Measurements from ENCODE around the gene DNM1.

DNA sequence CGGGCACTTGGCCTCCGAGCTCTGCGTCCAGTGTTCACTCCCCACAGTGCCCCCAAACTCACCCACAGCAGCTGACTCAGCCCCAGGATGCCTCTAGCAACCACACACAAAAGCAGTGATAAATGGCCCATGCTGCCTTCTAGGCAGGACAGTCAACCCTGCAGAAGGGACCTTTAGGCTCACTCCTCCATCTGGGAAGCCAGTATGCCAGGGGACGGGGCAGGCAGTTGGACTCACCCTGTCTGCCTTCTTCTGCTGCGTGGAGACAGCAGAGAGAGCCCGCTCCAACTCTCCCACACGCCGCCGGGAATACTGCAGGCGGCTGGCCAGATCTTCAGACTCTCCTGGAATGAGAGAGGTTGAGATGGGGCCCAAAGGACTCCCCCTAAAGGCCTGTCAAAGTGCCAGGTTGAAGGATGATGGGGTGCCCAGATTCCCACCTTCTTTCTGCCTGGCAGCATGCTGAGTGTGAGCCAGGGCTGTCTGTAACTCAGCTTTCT, 62.2 kb downstream of the DNM1 start:
- no peak for TF ChIP-seq EP300 (IDR thresholded peaks at IDR 0.05)
- TF ChIP-seq CTCF (IDR thresholded peaks at IDR 0.05), result no peak
- no peak for TF ChIP-seq POLR2A (IDR thresholded peaks at IDR 0.05)
- no peak for TF ChIP-seq POLR2AphosphoS5 (IDR thresholded peaks at IDR 0.05)
